WTC11 (cell line): ENCODE results near the gene SLC44A1. TPM values are rescaled to one million over a fixed set of nuclear protein-coding genes. Genes with fewer than 3 reads are reported as not detected.
A peak's percentile ranks its signal among the peaks of the same experiment; 100 is the strongest.

Source experiments
- ATAC-seq: fragments of 200-7000 bp; cut with Tn5 transposase; 2 replicates; pipeline ENCODE4 v1.10.0; 2021; ENCODE audit warnings: mild to moderate bottlenecking, moderate library complexity
- CTCF ChIA-PET: fragments of 300-600 bp; sonication (Branson Sonifier 250); formaldehyde crosslinking; loops from one replicate; lab custom pipeline; 2021; ENCODE audit warnings: antibody characterized with exemption; lab: Charles Lee
- POLR2A ChIA-PET: fragments of 350-600 bp; sonication (Branson Sonifier 250); formaldehyde crosslinking; loops from one replicate; lab custom pipeline; 2021; ENCODE audit warnings: antibody characterized with exemption; lab: Charles Lee
- DNase-seq: peaks from one replicate; pipeline ENCODE4 v3.0.0; 2021; ENCODE audit warnings: low spot score
- H3K27ac Mint-ChIP-seq: 2 replicates; pipeline ENCODE4 v1.8.0; 2021; ENCODE audit warnings: mixed read lengths
- H3K27me3 Mint-ChIP-seq: 2 replicates; pipeline ENCODE4 v1.8.0; 2021; ENCODE audit warnings: low read depth, mild to moderate bottlenecking, moderate library complexity, mixed read lengths
- H3K36me3 Mint-ChIP-seq: 2 replicates; pipeline ENCODE4 v1.8.0; 2021; ENCODE audit warnings: mixed read lengths
- H3K4me1 Mint-ChIP-seq: 2 replicates; pipeline ENCODE4 v1.8.0; 2022; ENCODE audit warnings: mixed read lengths
- H3K4me3 Mint-ChIP-seq: 2 replicates; pipeline ENCODE4 v1.8.0; 2021; ENCODE audit warnings: mild to moderate bottlenecking, moderate library complexity, mixed read lengths
- H3K9me3 Mint-ChIP-seq: 2 replicates; pipeline ENCODE4 v1.8.0; 2021; ENCODE audit warnings: mixed read lengths
- AFF4 ChIP-seq: sonication (generic); formaldehyde crosslinking; IDR thresholded peaks from 2 replicates; pipeline ENCODE4 v1.8.1; 2023; ENCODE audit warnings: mild to moderate bottlenecking, missing genetic modification reagents, borderline replicate concordance
- E2F5 ChIP-seq: sonication (generic); formaldehyde crosslinking; IDR thresholded peaks from 2 replicates; pipeline ENCODE4 v1.8.1; 2022; ENCODE audit warnings: mild to moderate bottlenecking, moderate library complexity, missing genetic modification reagents
- ERG ChIP-seq: fragments of 250-450 bp; sonication (Bioruptor Pico); IDR thresholded peaks from 2 replicates; pipeline ENCODE4 v1.8.0; 2021; ENCODE audit warnings: mild to moderate bottlenecking
- FOXK1 ChIP-seq: sonication (generic); formaldehyde crosslinking; IDR thresholded peaks from 2 replicates; pipeline ENCODE4 v1.8.0; 2022; ENCODE audit warnings: mild to moderate bottlenecking, moderate library complexity, missing genetic modification reagents
- JUN ChIP-seq: sonication (generic); formaldehyde crosslinking; IDR thresholded peaks from 2 replicates; pipeline ENCODE4 v1.8.0; 2023; ENCODE audit warnings: mild to moderate bottlenecking, missing genetic modification reagents
- KAT7 ChIP-seq: sonication (generic); formaldehyde crosslinking; IDR thresholded peaks from 2 replicates; pipeline ENCODE4 v1.8.1; 2023; ENCODE audit warnings: missing genetic modification reagents, mild to moderate bottlenecking, borderline replicate concordance
- MXD4 ChIP-seq: fragments of 250-450 bp; sonication (Bioruptor Pico); IDR thresholded peaks from 2 replicates; pipeline ENCODE4 v1.8.0; 2021; ENCODE audit warnings: mild to moderate bottlenecking, moderate library complexity, borderline replicate concordance
- NR1H2 ChIP-seq: sonication (generic); formaldehyde crosslinking; IDR thresholded peaks from 2 replicates; pipeline ENCODE4 v1.9.0; 2021; ENCODE audit warnings: mild to moderate bottlenecking, moderate library complexity, missing genetic modification reagents
- NR2C2 ChIP-seq: sonication (generic); formaldehyde crosslinking; IDR thresholded peaks from 2 replicates; pipeline ENCODE4 v1.8.0; 2022; ENCODE audit warnings: mild to moderate bottlenecking, missing genetic modification reagents
- OVOL2 ChIP-seq: fragments of 250-450 bp; sonication (Bioruptor Pico); IDR thresholded peaks from 2 replicates; pipeline ENCODE4 v1.9.0; 2021; ENCODE audit warnings: mild to moderate bottlenecking, borderline replicate concordance
- SMAD4 ChIP-seq: sonication (generic); formaldehyde crosslinking; IDR thresholded peaks from 2 replicates; pipeline ENCODE4 v1.8.0; 2022; ENCODE audit warnings: mild to moderate bottlenecking, missing genetic modification reagents
- SOX15 ChIP-seq: fragments of 250-450 bp; sonication (Bioruptor Pico); IDR thresholded peaks from 2 replicates; pipeline ENCODE4 v1.9.0; 2021; ENCODE audit warnings: mild to moderate bottlenecking
- TEAD4 ChIP-seq: sonication (generic); formaldehyde crosslinking; IDR thresholded peaks from 2 replicates; pipeline ENCODE4 v1.8.0; 2022; ENCODE audit warnings: mild to moderate bottlenecking, missing genetic modification reagents
- ZNF416 ChIP-seq: fragments of 250-450 bp; sonication (Bioruptor Pico); IDR thresholded peaks from 2 replicates; pipeline ENCODE4 v1.9.0; 2021; ENCODE audit warnings: mild to moderate bottlenecking, inconsistent platforms
- ZNF423 ChIP-seq: fragments of 250-450 bp; sonication (Bioruptor Pico); IDR thresholded peaks from 2 replicates; pipeline ENCODE4 v2.1.2; 2022; ENCODE audit warnings: mild to moderate bottlenecking, moderate library complexity
- ZNF425 ChIP-seq: fragments of 250-450 bp; sonication (Bioruptor Pico); conservative IDR thresholded peaks from 2 replicates; pipeline ENCODE4 v1.9.0; 2021; ENCODE audit warnings: mild to moderate bottlenecking
- total RNA-seq: library from RNA; stranded (reverse); gene quantifications from 3 replicates; pipeline ENCODE4 v1.2.3, GENCODE V29; 2021
- TF ChIP-seq, protein P1 (sequence below): sonication (generic); formaldehyde crosslinking; IDR thresholded peaks from 2 replicates; pipeline ENCODE4 v1.8.1; 2023; ENCODE audit warnings: mild to moderate bottlenecking, missing genetic modification reagents
- TF ChIP-seq, protein P2 (sequence below): sonication (generic); formaldehyde crosslinking; IDR thresholded peaks from 2 replicates; pipeline ENCODE4 v1.8.0; 2023; ENCODE audit warnings: missing genetic modification reagents
- TF ChIP-seq, protein P3 (sequence below): sonication (generic); formaldehyde crosslinking; IDR thresholded peaks from 2 replicates; pipeline ENCODE4 v1.8.0; 2022; ENCODE audit warnings: mild to moderate bottlenecking, missing genetic modification reagents
- TF ChIP-seq, protein P4 (sequence below): fragments of 200-600 bp; IDR thresholded peaks from 2 replicates; pipeline ENCODE4 v1.8.0; 2022; ENCODE audit warnings: antibody characterized with exemption

The SLC44A1 gene
- total RNA-seq, 1 experiment from 2014 or later: 48.9 TPM

DNA sequence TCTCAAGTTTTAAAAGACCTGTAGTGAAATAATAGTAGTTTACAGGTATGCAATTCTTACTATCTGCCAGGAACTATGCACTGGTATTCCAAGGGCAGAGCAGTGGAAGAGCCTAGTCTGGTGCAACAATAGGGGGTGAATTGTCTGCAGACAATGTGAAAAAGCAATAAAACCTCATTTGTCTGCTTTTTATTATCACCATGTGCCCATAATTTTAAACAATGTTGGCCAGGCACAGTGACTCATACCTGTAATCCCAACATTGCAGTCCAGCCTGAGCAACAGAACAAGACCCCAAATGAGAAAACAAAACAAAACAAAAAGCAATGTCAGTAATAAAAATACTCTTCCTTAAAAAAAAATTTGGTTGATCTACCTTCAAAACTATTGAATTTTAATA lies 12.2 kb upstream of the SLC44A1 start (continued):
- TF ChIP-seq AFF4 (CRISPR knock-in tag): no peak
- no peak for TF ChIP-seq SOX15

GRCh38 chr9:105233873-105234272 lies 10.6 kb upstream of the SLC44A1 start:
- no peaks in the 10 kb centered on the region for H3K36me3 Mint-ChIP-seq
- no peaks in the 10 kb centered on the region for H3K27me3 Mint-ChIP-seq
- ChIA-PET CTCF (no interaction called here), POLR2A (no interaction called here)
- H3K27ac Mint-ChIP-seq: 0 out of 2 replicates have a peak overlapping the region, but pooled peaks have one; percentile 58
- no peak for DNase-seq
- no peak overlapping the region for H3K4me3 Mint-ChIP-seq
- TF ChIP-seq, protein P1, sequence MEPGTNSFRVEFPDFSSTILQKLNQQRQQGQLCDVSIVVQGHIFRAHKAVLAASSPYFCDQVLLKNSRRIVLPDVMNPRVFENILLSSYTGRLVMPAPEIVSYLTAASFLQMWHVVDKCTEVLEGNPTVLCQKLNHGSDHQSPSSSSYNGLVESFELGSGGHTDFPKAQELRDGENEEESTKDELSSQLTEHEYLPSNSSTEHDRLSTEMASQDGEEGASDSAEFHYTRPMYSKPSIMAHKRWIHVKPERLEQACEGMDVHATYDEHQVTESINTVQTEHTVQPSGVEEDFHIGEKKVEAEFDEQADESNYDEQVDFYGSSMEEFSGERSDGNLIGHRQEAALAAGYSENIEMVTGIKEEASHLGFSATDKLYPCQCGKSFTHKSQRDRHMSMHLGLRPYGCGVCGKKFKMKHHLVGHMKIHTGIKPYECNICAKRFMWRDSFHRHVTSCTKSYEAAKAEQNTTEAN (CRISPR knock-in tag): no peak
- no peak for TF ChIP-seq NR1H2
- no peak for TF ChIP-seq OVOL2
- no peak for TF ChIP-seq JUN (CRISPR knock-in tag)
- TF ChIP-seq, protein P2, sequence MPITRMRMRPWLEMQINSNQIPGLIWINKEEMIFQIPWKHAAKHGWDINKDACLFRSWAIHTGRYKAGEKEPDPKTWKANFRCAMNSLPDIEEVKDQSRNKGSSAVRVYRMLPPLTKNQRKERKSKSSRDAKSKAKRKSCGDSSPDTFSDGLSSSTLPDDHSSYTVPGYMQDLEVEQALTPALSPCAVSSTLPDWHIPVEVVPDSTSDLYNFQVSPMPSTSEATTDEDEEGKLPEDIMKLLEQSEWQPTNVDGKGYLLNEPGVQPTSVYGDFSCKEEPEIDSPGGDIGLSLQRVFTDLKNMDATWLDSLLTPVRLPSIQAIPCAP (CRISPR knock-in tag): no peak
- TF ChIP-seq E2F5 (CRISPR knock-in tag): no peak
- no peak for TF ChIP-seq ERG (CRISPR knock-in tag)
- TF ChIP-seq TEAD4: no peak
- TF ChIP-seq ZNF425 (CRISPR knock-in tag): no peak
- TF ChIP-seq NR2C2 (CRISPR knock-in tag): no peak
- no peaks in the 10 kb centered on the region for H3K9me3 Mint-ChIP-seq
- no peak for ATAC-seq
- H3K4me1 Mint-ChIP-seq: peaks cover 9% of the 10 kb centered on the region

DNA sequence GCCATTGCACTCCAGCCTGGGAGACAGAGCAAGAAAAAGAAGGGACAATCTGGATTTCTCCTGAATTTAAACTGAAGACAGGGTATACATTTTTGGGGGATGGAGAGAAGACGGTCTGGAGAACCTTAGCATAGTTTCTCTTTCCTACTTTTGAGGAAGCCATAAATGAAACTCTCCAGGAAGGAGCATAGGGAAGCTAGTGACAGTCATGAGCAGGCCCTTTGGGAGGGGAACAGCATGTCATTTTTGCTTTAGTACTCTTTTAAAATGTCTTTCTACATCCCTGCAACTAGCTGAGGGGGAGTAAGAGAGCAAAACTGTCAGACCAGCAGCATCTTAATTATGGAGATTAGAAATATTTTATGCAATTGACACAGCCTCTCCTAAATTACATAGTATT lies 8.2 kb upstream of the SLC44A1 start:
- H3K9me3 Mint-ChIP-seq: no peaks in the 10 kb centered on the region
- peaks cover 17% of the 10 kb centered on the region for H3K4me1 Mint-ChIP-seq
- ChIA-PET CTCF (no interaction called here), POLR2A (no interaction called here)
- H3K27me3 Mint-ChIP-seq: no peaks in the 10 kb centered on the region
- H3K27ac Mint-ChIP-seq: no peak overlapping the region
- ATAC-seq (no peak), DNase-seq (no peak)
- no peaks in the 10 kb centered on the region for H3K36me3 Mint-ChIP-seq
- no peak overlapping the region for H3K4me3 Mint-ChIP-seq
- TF ChIP-seq MXD4 (CRISPR knock-in tag) (no peak), ZNF423 (CRISPR knock-in tag) (no peak), OVOL2 (no peak), KAT7 (CRISPR knock-in tag) (no peak), ZNF416 (CRISPR knock-in tag) (no peak), SMAD4 (CRISPR knock-in tag) (no peak), FOXK1 (CRISPR knock-in tag) (no peak)
- TF ChIP-seq, protein P2 (CRISPR knock-in tag): no peak
- TF ChIP-seq, protein P3, sequence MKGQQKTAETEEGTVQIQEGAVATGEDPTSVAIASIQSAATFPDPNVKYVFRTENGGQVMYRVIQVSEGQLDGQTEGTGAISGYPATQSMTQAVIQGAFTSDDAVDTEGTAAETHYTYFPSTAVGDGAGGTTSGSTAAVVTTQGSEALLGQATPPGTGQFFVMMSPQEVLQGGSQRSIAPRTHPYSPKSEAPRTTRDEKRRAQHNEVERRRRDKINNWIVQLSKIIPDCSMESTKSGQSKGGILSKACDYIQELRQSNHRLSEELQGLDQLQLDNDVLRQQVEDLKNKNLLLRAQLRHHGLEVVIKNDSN (CRISPR knock-in tag): no peak
- TF ChIP-seq, protein P4, sequence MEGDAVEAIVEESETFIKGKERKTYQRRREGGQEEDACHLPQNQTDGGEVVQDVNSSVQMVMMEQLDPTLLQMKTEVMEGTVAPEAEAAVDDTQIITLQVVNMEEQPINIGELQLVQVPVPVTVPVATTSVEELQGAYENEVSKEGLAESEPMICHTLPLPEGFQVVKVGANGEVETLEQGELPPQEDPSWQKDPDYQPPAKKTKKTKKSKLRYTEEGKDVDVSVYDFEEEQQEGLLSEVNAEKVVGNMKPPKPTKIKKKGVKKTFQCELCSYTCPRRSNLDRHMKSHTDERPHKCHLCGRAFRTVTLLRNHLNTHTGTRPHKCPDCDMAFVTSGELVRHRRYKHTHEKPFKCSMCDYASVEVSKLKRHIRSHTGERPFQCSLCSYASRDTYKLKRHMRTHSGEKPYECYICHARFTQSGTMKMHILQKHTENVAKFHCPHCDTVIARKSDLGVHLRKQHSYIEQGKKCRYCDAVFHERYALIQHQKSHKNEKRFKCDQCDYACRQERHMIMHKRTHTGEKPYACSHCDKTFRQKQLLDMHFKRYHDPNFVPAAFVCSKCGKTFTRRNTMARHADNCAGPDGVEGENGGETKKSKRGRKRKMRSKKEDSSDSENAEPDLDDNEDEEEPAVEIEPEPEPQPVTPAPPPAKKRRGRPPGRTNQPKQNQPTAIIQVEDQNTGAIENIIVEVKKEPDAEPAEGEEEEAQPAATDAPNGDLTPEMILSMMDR: no peak
